ENCODE data around the gene PKIG.

DNA sequence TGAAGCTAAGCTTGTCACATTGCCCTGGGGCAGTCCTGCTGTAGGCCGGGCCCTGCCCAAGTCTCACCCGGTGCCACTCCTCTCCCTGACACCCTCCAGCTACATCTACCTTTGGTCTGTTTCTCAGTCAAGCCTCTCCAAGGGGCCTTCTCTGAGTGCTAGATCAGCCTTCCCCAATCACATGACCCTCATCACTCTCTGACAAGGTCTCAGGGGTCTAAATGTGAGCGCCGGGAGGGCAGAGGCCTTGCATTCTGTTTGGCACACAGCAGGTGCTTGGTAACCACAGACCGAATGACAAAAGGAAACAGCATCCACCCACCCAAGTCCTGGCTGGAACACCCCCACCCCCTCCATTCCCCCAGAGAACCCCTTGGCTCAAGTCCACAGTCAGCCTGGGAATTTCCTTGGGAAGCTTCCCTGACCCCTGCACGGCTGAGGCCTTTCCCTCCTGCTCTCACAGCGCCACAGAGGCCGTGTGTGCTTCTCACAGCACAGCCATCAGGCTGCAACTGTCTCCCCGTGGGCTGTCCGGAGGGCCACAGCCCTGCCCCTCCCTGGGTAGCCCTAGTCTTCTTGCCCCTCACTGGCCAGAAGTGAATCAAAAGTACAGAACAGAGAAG lies 32.9 kb downstream of the PKIG start:
- TF ChIP-seq, protein P1, sequence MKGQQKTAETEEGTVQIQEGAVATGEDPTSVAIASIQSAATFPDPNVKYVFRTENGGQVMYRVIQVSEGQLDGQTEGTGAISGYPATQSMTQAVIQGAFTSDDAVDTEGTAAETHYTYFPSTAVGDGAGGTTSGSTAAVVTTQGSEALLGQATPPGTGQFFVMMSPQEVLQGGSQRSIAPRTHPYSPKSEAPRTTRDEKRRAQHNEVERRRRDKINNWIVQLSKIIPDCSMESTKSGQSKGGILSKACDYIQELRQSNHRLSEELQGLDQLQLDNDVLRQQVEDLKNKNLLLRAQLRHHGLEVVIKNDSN (IDR thresholded peaks at IDR 0.05; ENCODE audit: borderline replicate concordance, low read depth): no peak
- TF ChIP-seq MAX (IDR thresholded peaks at IDR 0.05; ENCODE audit: low read depth) (no peak), NRF1 (IDR thresholded peaks at IDR 0.05; ENCODE audit: low read depth, low read length) (no peak)
